Nephron progenitor cell (in vitro differentiated cells): ENCODE measurements around the gene NOP53.
"Not testable (repeated sequence)": the region's sequence is repeated elsewhere in the genome, so short reads cannot be mapped to it uniquely, and the experiment has no call there.

ENCODE experiments used
- DNase-seq: peaks from one replicate; pipeline ENCODE4 v3.0.0; 2021
- H3K27ac Mint-ChIP-seq: 2 replicates; pipeline ENCODE4 v1.8.0; 2021; ENCODE audit warnings: mild to moderate bottlenecking, moderate library complexity, mixed read lengths
- H3K27me3 Mint-ChIP-seq: 2 replicates; pipeline ENCODE4 v1.8.0; 2021; ENCODE audit warnings: mild to moderate bottlenecking, low read depth, mixed read lengths; ENCODE audit not compliant: poor library complexity
- H3K36me3 Mint-ChIP-seq: 2 replicates; pipeline ENCODE4 v1.8.0; 2021; ENCODE audit warnings: low read depth, mixed read lengths
- H3K4me1 Mint-ChIP-seq: 2 replicates; pipeline ENCODE4 v1.8.0; 2021; ENCODE audit warnings: mixed read lengths
- H3K4me3 Mint-ChIP-seq: 2 replicates; pipeline ENCODE4 v1.8.0; 2021; ENCODE audit warnings: mild to moderate bottlenecking, moderate library complexity, mixed read lengths
- H3K9me3 Mint-ChIP-seq: 2 replicates; pipeline ENCODE4 v1.8.0; 2021; ENCODE audit warnings: mild to moderate bottlenecking, moderate library complexity, mixed read lengths
- CTCF ChIP-seq: fragments of 200-600 bp; sonication (generic); IDR thresholded peaks from 2 replicates; pipeline ENCODE4 v1.5.0; 2021; ENCODE audit warnings: antibody characterized with exemption

NOP53 gene

GRCh38 chr19:47797996-47798903, 52.9 kb downstream of the NOP53 start:
- H3K4me3 Mint-ChIP-seq, result no peak overlapping the region
- peaks cover 11% of the 10 kb centered on the region for H3K27me3 Mint-ChIP-seq
- H3K4me1 Mint-ChIP-seq, result no peaks in the 10 kb centered on the region
- H3K36me3 Mint-ChIP-seq, result peaks cover 4% of the 10 kb centered on the region
- no peak overlapping the region for H3K27ac Mint-ChIP-seq
- no peak for DNase-seq
- no peak for TF ChIP-seq CTCF
- H3K9me3 Mint-ChIP-seq, result peaks cover 16% of the 10 kb centered on the region

DNA sequence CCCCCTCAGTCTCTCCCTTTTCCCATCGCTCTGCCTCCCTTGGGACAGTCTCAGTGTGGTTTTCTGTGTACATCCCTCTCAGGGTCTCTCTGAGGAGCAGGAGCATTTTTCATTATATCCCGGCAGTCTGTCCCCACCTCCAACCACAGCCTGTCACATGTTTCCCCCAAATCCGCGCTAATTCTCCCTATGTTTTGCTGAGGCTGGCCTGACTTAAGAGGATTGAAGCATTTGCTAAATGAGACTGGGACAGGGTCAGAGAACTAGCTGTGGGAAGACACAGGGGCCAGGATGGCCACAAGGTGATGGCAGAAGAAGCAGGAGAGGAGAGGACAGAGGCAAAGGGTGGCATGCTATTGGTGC, 53.5 kb downstream of the NOP53 start:
- Mint-ChIP-seq H3K36me3 (peaks cover 4% of the 10 kb centered on the region), H3K9me3 (peaks cover 16% of the 10 kb centered on the region), H3K4me3 (no peak overlapping the region), H3K4me1 (no peaks in the 10 kb centered on the region), H3K27ac (no peak overlapping the region), H3K27me3 (peaks cover 11% of the 10 kb centered on the region)
- no peak for DNase-seq
- no peak for TF ChIP-seq CTCF

DNA sequence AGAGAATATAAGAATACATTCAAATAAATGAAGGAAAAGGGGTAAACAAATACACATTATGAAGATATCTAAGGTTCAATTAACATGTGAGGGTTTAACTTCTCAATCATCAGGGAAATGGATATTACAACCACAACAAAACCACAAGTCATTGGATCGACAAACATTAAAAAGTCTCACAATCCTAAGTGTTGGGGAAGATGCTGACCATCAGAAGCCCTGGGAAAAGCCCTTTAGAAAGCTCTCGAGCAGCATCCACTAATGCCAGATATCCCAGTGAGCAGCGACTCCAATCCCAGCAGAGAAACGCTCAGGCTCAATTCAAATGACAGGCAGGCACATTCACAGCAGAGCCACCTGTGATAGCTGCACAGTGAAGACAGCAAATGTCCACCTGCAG, 55.9 kb downstream of the NOP53 start:
- H3K4me3 Mint-ChIP-seq, result no peak overlapping the region
- no peaks in the 10 kb centered on the region for H3K4me1 Mint-ChIP-seq
- peaks cover 4% of the 10 kb centered on the region for H3K36me3 Mint-ChIP-seq
- no peak overlapping the region for H3K27ac Mint-ChIP-seq
- H3K27me3 Mint-ChIP-seq, result peaks cover 18% of the 10 kb centered on the region
- H3K9me3 Mint-ChIP-seq, result peaks cover 16% of the 10 kb centered on the region
- DNase-seq, result no peak
- TF ChIP-seq CTCF, result no peak

GRCh38 chr19:47802521-47803043, 57.2 kb downstream of the NOP53 start:
- Mint-ChIP-seq H3K27me3 (peaks cover 20% of the 10 kb centered on the region), H3K4me1 (no peaks in the 10 kb centered on the region), H3K36me3 (peaks cover 4% of the 10 kb centered on the region), H3K4me3 (no peak overlapping the region), H3K9me3 (peaks cover 16% of the 10 kb centered on the region), H3K27ac (no peak overlapping the region)
- TF ChIP-seq CTCF, result no peak
- DNase-seq, result no peak

GRCh38 chr19:47803148-47803547, 57.8 kb downstream of the NOP53 start:
- Mint-ChIP-seq H3K9me3 (peaks cover 16% of the 10 kb centered on the region), H3K27me3 (peaks cover 15% of the 10 kb centered on the region)
- H3K4me3 Mint-ChIP-seq, DNase-seq, H3K4me1 Mint-ChIP-seq, H3K36me3 Mint-ChIP-seq, H3K27ac Mint-ChIP-seq: not testable (repeated sequence)

- H3K27me3 Mint-ChIP-seq, result peaks cover 14% of the 10 kb centered on the region
- H3K27ac Mint-ChIP-seq, H3K4me1 Mint-ChIP-seq, H3K36me3 Mint-ChIP-seq, H3K4me3 Mint-ChIP-seq, DNase-seq: not testable (repeated sequence)
- peaks cover 16% of the 10 kb centered on the region for H3K9me3 Mint-ChIP-seq
Measured at GRCh38 chr19:47803671-47804070, 58.3 kb downstream of the NOP53 start.

GRCh38 chr19:47804451-47804850, 59.1 kb downstream of the NOP53 start, which contains the start of gene TPRX1:
TPRX1 (minus strand) TSS chr19:47804551; CDS start chr19:47804539, 12 bp downstream.
- H3K9me3 Mint-ChIP-seq, DNase-seq, H3K36me3 Mint-ChIP-seq, H3K27ac Mint-ChIP-seq, H3K4me3 Mint-ChIP-seq, H3K4me1 Mint-ChIP-seq: not testable (repeated sequence)
- peaks cover 14% of the 10 kb centered on the region for H3K27me3 Mint-ChIP-seq
